ENCODE data around the gene GFRA1. TPM values are rescaled to one million over a fixed set of nuclear protein-coding genes. Genes with fewer than 3 reads are reported as not detected.

The GFRA1 gene
- total and polyA plus RNA-seq, 12 donors: 0.38 to 9.3 (median 1.7) TPM

DNA sequence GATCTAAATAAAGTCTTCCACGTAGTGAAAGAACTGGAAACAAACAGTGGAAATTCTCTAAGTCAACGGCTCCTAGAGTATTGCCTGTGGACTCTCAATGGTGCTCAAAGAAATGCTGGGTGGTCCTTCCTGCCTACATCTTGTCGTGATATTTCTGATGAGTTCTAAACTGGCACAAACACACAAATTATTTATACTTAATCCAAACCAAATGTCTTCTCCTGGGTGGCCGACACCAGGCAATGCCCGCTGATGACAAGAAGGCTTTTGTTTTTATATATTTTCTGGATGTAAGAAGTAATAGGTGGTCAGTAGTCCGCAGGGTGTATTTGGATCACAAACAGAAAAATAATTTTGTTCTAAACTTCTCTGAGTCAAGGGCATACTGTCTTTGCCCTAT, 178.7 kb downstream of the GFRA1 start:
- DNase-seq (no peak), ATAC-seq (no peak)
- TF ChIP-seq, protein P1, sequence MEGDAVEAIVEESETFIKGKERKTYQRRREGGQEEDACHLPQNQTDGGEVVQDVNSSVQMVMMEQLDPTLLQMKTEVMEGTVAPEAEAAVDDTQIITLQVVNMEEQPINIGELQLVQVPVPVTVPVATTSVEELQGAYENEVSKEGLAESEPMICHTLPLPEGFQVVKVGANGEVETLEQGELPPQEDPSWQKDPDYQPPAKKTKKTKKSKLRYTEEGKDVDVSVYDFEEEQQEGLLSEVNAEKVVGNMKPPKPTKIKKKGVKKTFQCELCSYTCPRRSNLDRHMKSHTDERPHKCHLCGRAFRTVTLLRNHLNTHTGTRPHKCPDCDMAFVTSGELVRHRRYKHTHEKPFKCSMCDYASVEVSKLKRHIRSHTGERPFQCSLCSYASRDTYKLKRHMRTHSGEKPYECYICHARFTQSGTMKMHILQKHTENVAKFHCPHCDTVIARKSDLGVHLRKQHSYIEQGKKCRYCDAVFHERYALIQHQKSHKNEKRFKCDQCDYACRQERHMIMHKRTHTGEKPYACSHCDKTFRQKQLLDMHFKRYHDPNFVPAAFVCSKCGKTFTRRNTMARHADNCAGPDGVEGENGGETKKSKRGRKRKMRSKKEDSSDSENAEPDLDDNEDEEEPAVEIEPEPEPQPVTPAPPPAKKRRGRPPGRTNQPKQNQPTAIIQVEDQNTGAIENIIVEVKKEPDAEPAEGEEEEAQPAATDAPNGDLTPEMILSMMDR (IDR thresholded peaks at IDR 0.05): no peak
- intact Hi-C loops (cut with DNase I): no loop called here
- no peak overlapping the region for H3K4me3 ChIP-seq
- WGBS, 2 donors: 84 to 88% methylated on average over 6 of the region's 6 CpGs
- H3K27me3 ChIP-seq: peaks cover 0 to 13% (median 0%) of the 10 kb centered on the region in 7 donors
- no peaks in the 10 kb centered on the region for H3K9me3 ChIP-seq
- H3K4me1 ChIP-seq: peaks cover 0 to 4% (median 0%) of the 10 kb centered on the region in 9 donors
- no peak overlapping the region for H3K27ac ChIP-seq
- H3K36me3 ChIP-seq: no peaks in the 10 kb centered on the region

DNA sequence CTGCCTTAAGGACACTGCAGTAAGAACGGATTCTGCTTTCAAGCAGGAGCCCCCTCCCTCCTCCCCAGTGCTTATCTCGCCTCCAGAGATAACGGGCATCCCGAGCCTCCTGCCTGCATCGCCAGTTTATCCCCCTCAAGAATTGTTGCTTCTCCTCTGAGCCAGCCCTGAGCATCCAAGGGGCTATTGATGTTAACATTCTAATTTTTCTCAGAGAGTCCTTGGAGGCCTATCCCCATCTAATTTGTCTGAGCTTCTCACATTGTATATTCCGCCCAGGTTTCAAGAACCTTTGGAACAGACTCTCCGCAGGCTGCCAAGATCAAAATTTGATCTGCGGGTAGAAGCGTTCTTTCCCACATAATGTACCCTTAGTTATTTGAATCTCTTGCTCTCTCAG, 180.0 kb downstream of the GFRA1 start:
- Histone ChIP-seq H3K36me3 (no peaks in the 10 kb centered on the region), H3K27ac (no peak overlapping the region), H3K4me1 (no peaks in the 10 kb centered on the region), H3K27me3 (peaks cover 0 to 9% (median 0%) of the 10 kb centered on the region in 7 donors), H3K9me3 (no peaks in the 10 kb centered on the region), H3K4me3 (no peak overlapping the region)
- 70 to 77% methylated on average over 9 of the region's 9 CpGs for WGBS, 2 donors
- DNase-seq (no peak), ATAC-seq (no peak)
- intact Hi-C loops (cut with DNase I): no loop called here
- TF ChIP-seq, protein P1 (IDR thresholded peaks at IDR 0.05): no peak

DNA sequence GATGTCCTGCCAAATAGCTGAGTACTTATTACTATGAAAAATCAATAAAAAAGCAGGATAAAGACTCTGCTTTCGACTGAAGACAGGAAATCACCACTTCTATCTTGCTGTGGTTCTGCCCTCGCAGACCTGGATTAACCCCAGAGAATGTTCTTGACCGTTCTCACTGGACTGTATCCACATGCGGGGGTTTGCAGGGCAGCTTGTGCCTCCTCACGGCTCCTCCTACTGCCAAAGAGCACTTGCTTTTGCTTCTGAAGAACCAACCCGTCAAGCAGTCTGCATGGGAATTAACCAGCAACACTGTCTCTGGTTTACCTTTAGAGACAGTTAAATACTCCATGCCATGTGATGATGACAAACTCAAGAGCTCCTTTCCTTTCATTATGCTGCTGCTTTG, 184.0 kb downstream of the GFRA1 start:
- TF ChIP-seq, protein P1 (IDR thresholded peaks at IDR 0.05): no peak
- 67 to 71% methylated on average over 6 of the region's 6 CpGs for WGBS, 2 donors
- Histone ChIP-seq H3K36me3 (no peaks in the 10 kb centered on the region), H3K27ac (no peak overlapping the region), H3K9me3 (no peaks in the 10 kb centered on the region), H3K27me3 (peaks cover 0 to 6% (median 5%) of the 10 kb centered on the region in 7 donors), H3K4me1 (no peaks in the 10 kb centered on the region), H3K4me3 (no peak overlapping the region)
- no peak for DNase-seq
- intact Hi-C loops (cut with DNase I): loop anchor here in 1 of 10 donors (2.0 kb wide), 1 partner anchor 20 kb away; no protein-coding TSS in a partner anchor
- no peak for ATAC-seq

DNA sequence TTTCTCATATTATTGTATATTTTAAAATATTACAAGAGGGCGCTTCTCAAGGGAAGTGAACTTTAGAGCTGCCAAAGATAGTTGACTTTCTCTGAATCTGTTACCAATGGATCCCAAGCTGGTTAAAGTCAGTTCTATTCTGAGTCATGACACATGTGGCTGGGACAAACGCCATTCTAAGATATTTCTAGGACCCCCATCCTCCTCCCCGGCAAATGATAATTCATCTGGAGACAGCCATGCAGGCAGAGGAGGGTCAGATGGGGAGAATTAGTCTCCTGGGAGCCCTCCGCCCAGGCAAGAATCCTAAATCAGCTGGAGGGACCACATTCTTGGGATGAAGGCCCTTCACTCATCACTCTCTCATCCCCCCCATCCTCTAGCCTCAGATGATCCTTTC, 187.7 kb downstream of the GFRA1 start:
- peaks cover 0 to 6% (median 5%) of the 10 kb centered on the region in 7 donors for H3K27me3 ChIP-seq
- no peak overlapping the region for H3K27ac ChIP-seq
- no peak overlapping the region for H3K4me3 ChIP-seq
- peak in 1 of 2 donors; percentile 18 for DNase-seq
- no peaks in the 10 kb centered on the region for H3K36me3 ChIP-seq
- 63 to 75% methylated on average over 4 of the region's 4 CpGs for WGBS, 2 donors
- TF ChIP-seq, protein P1 (IDR thresholded peaks at IDR 0.05): no peak
- no peaks in the 10 kb centered on the region for H3K9me3 ChIP-seq
- peak in 7 of 8 donors; percentile 22 to 76 (median 73) for ATAC-seq
- H3K4me1 ChIP-seq: no peaks in the 10 kb centered on the region
- intact Hi-C loops (cut with DNase I): no loop called here
